Measurements from ENCODE around the gene LPP. TPM values are rescaled to one million over a fixed set of nuclear protein-coding genes. Genes with fewer than 3 reads are reported as not detected.
"Not testable (repeated sequence)": the region's sequence is repeated elsewhere in the genome, so short reads cannot be mapped to it uniquely, and the experiment has no call there.

LPP gene
- total and polyA plus RNA-seq, 2 donors (not counting 1 experiment from before 2014, with no cell fraction given) = 7.6 to 81.7 TPM

GRCh38 chr3:188128905-188129304 is 25.1 kb upstream of the LPP start:
- Histone ChIP-seq H3K27me3 (replicated peaks in 1 of 4; ENCODE audit: control extremely low read depth in 1 of 4, control insufficient read depth in 3 of 4, insufficient read depth in 4 of 4, low read length in 3 of 4) (no peaks in the 10 kb centered on the region), H4K20me1 (ENCODE audit: control insufficient read depth, insufficient read depth, low read length, poor library complexity, severe bottlenecking) (no peaks in the 10 kb centered on the region), H3K27ac (ENCODE audit: low read length in 2 of 2) (no peak overlapping the region), H3K9me3 (ENCODE audit: control extremely low read depth in 1 of 3, control insufficient read depth in 2 of 3, insufficient read depth in 1 of 3, low read length in 2 of 3) (no peaks in the 10 kb centered on the region), H3K4me2 (replicated peaks; ENCODE audit: low read depth, low read length, poor library complexity, severe bottlenecking) (no peak overlapping the region), H3K36me3 (replicated peaks in 1 of 2; ENCODE audit: control extremely low read depth in 1 of 2, control insufficient read depth in 1 of 2, extremely low read depth in 1 of 2, insufficient read depth in 2 of 2, low read length in 1 of 2) (no peaks in the 10 kb centered on the region), H3K4me3 (ENCODE audit: control extremely low read depth in 1 of 5, extremely low read depth in 1 of 5, insufficient read depth in 1 of 5, low read depth in 2 of 5, low read length in 4 of 5) (no peak overlapping the region), H2AFZ (ENCODE audit: insufficient read depth, low read depth, low read length, poor library complexity, severe bottlenecking) (no peak overlapping the region), H3K9ac (ENCODE audit: low read length) (no peak overlapping the region), H3K4me1 (ENCODE audit: control insufficient read depth in 2 of 2, insufficient read depth in 2 of 2, low read length in 2 of 2) (no peaks in the 10 kb centered on the region), H3K79me2 (ENCODE audit: control insufficient read depth, insufficient read depth, low read length) (no peaks in the 10 kb centered on the region)
- no peak for DNase-seq
- no CpG with 5 or more reads among the region's 1 CpG for WGBS (ENCODE audit: insufficient coverage)
- ChIA-PET CTCF (no interaction called here), POLR2A (no interaction called here)
- ATAC-seq (ENCODE audit: low read depth) = no peak
- intact Hi-C loops (cut with micrococcal nuclease) = no loop called here
- H3K4me1 Mint-ChIP-seq = peaks cover 5% of the 10 kb centered on the region
- no peaks in the 10 kb centered on the region for H3K27me3 Mint-ChIP-seq
- H3K9me3 Mint-ChIP-seq (ENCODE audit: insufficient read depth) = no peaks in the 10 kb centered on the region
- no peak overlapping the region for H3K27ac Mint-ChIP-seq
- H3K4me3 Mint-ChIP-seq = no peak overlapping the region
- TF ChIP-seq EZH2 (IDR thresholded peaks at IDR 0.05; ENCODE audit: borderline replicate concordance, insufficient read depth, low read depth, low read length, poor library complexity, severe bottlenecking) = no peak
- no peak for TF ChIP-seq CTCF (IDR thresholded peaks at IDR 0.05)

GRCh38 chr3:188131023-188131422 is 22.9 kb upstream of the LPP start:
- intact Hi-C loops (cut with micrococcal nuclease); H2AFZ ChIP-seq (ENCODE audit: insufficient read depth, low read depth, low read length, poor library complexity, severe bottlenecking); ATAC-seq (ENCODE audit: low read depth); H4K20me1 ChIP-seq (ENCODE audit: control insufficient read depth, insufficient read depth, low read length, poor library complexity, severe bottlenecking); H3K27me3 Mint-ChIP-seq; H3K27me3 ChIP-seq (replicated peaks in 1 of 4; ENCODE audit: control extremely low read depth in 1 of 4, control insufficient read depth in 3 of 4, insufficient read depth in 4 of 4, low read length in 3 of 4); H3K4me3 Mint-ChIP-seq; H3K27ac ChIP-seq (ENCODE audit: low read length in 2 of 2); H3K9ac ChIP-seq (ENCODE audit: low read length); H3K4me1 Mint-ChIP-seq; H3K36me3 ChIP-seq (replicated peaks in 1 of 2; ENCODE audit: control extremely low read depth in 1 of 2, control insufficient read depth in 1 of 2, extremely low read depth in 1 of 2, insufficient read depth in 2 of 2, low read length in 1 of 2); H3K9me3 Mint-ChIP-seq (ENCODE audit: insufficient read depth); H3K9me3 ChIP-seq (ENCODE audit: control extremely low read depth in 1 of 3, control insufficient read depth in 2 of 3, insufficient read depth in 1 of 3, low read length in 2 of 3); H3K27ac Mint-ChIP-seq; POLR2A ChIA-PET; DNase-seq; H3K4me3 ChIP-seq (ENCODE audit: control extremely low read depth in 1 of 5, extremely low read depth in 1 of 5, insufficient read depth in 1 of 5, low read depth in 2 of 5, low read length in 4 of 5); H3K79me2 ChIP-seq (ENCODE audit: control insufficient read depth, insufficient read depth, low read length); H3K4me2 ChIP-seq (replicated peaks; ENCODE audit: low read depth, low read length, poor library complexity, severe bottlenecking); H3K4me1 ChIP-seq (ENCODE audit: control insufficient read depth in 2 of 2, insufficient read depth in 2 of 2, low read length in 2 of 2): not testable (repeated sequence)
- CTCF ChIA-PET = interaction anchor here (0.6 to 1.0 kb wide), 2 partner anchors 140 to 823 kb away, joined by 3 read pairs; no protein-coding TSS in a partner anchor
- WGBS (ENCODE audit: insufficient coverage) = no CpG with 5 or more reads among the region's 2 CpGs
